Mesenchymal stem cell (in vitro differentiated cells and primary cell): Measurements from ENCODE around the gene OR2T2.
A peak's percentile ranks its signal among the peaks of the same experiment; 100 is the strongest.
"Not testable (repeated sequence)": the region's sequence is repeated elsewhere in the genome, so short reads cannot be mapped to it uniquely, and the experiment has no call there.

Experiments used
- DNase-seq: peaks from one replicate; pipeline ENCODE4 v3.0.0-alpha.2; 2013
- H2AFZ ChIP-seq: one replicate; pipeline ENCODE4 v1.6.1; 2013; ENCODE audit warnings: low read depth, mild to moderate bottlenecking, control low read depth, inconsistent platforms, low read length, moderate library complexity
- H2AK5ac ChIP-seq: 2 replicates; pipeline ENCODE4 v1.6.1; 2013; ENCODE audit warnings: low read length, moderate library complexity, mild to moderate bottlenecking, inconsistent platforms; ENCODE audit not compliant: severe bottlenecking
- H2BK120ac ChIP-seq: one replicate; pipeline ENCODE4 v1.6.1; 2013; ENCODE audit warnings: low read depth, mild to moderate bottlenecking, inconsistent platforms, low read length, moderate library complexity
- H2BK12ac ChIP-seq, 2 experiments: one replicate each; pipeline ENCODE4 v1.6.1; 2013; ENCODE audit warnings: inconsistent platforms in 2 of 2, low read length in 2 of 2, mild to moderate bottlenecking in 2 of 2, moderate library complexity in 2 of 2, control low read depth in 1 of 2
- H2BK15ac ChIP-seq: one replicate; pipeline ENCODE4 v1.6.1; 2013; ENCODE audit warnings: mild to moderate bottlenecking, low read depth, inconsistent platforms; ENCODE audit not compliant: poor library complexity, severe bottlenecking
- H2BK5ac ChIP-seq: 2 replicates; pipeline ENCODE4 v1.6.1; 2013; ENCODE audit warnings: low read depth, mild to moderate bottlenecking, low read length, control low read depth, inconsistent platforms; ENCODE audit not compliant: poor library complexity, severe bottlenecking
- H3K14ac ChIP-seq, 2 experiments: one replicate each; pipeline ENCODE4 v1.6.1; 2013; ENCODE audit warnings: inconsistent platforms in 2 of 2, low read length in 2 of 2, control low read depth in 1 of 2, mild to moderate bottlenecking in 1 of 2, moderate library complexity in 1 of 2
- H3K18ac ChIP-seq, 2 experiments: one replicate each; pipeline ENCODE4 v1.6.1; 2013; ENCODE audit warnings: inconsistent platforms in 2 of 2, low read length in 2 of 2, control low read depth in 1 of 2, low read depth in 1 of 2, mild to moderate bottlenecking in 1 of 2
- H3K23ac ChIP-seq, 2 experiments: one replicate each; pipeline ENCODE4 v1.6.1; 2013; ENCODE audit warnings: inconsistent platforms in 2 of 2, low read length in 2 of 2, mild to moderate bottlenecking in 2 of 2, moderate library complexity in 2 of 2, control low read depth in 1 of 2
- H3K27ac ChIP-seq: 2 replicates; pipeline ENCODE4 v1.5.1; 2013; ENCODE audit warnings: mild to moderate bottlenecking, moderate library complexity, low read length, control low read depth, inconsistent platforms; ENCODE audit not compliant: poor library complexity, severe bottlenecking
- H3K27me3 ChIP-seq, 2 experiments: 2 replicates each; pipeline versions ENCODE4 v1.6.1 to v1.7.0; 2013; ENCODE audit warnings: low read length in 2 of 2, mild to moderate bottlenecking in 2 of 2, moderate library complexity in 2 of 2, control low read depth in 1 of 2, inconsistent platforms in 1 of 2; ENCODE audit not compliant: control insufficient read depth in 1 of 2, insufficient read depth in 1 of 2
- H3K36me3 ChIP-seq, 2 experiments: 2 replicates each; pipeline versions ENCODE4 v1.6.1 to v1.7.0; 2013; ENCODE audit warnings: low read length in 2 of 2, control low read depth in 1 of 2, inconsistent platforms in 1 of 2, low read depth in 1 of 2, mild to moderate bottlenecking in 1 of 2; ENCODE audit not compliant: insufficient read depth in 2 of 2, control insufficient read depth in 1 of 2
- H3K4ac ChIP-seq, 2 experiments: one replicate each; pipeline ENCODE4 v1.6.1; 2013; ENCODE audit warnings: inconsistent platforms in 2 of 2, low read length in 2 of 2, mild to moderate bottlenecking in 2 of 2, moderate library complexity in 2 of 2, control low read depth in 1 of 2, low read depth in 1 of 2
- H3K4me1 ChIP-seq: 2 replicates; pipeline ENCODE4 v1.6.1; 2013; ENCODE audit warnings: low read depth, low read length, control low read depth; ENCODE audit not compliant: control insufficient read depth, insufficient read depth
- H3K4me2 ChIP-seq: 2 replicates; pipeline ENCODE4 v1.6.1; 2013; ENCODE audit warnings: low read length, mild to moderate bottlenecking, inconsistent platforms; ENCODE audit not compliant: poor library complexity, severe bottlenecking
- H3K4me3 ChIP-seq, 2 experiments: 2 replicates each; pipeline versions ENCODE4 v1.5.1 to v1.7.0; 2013; ENCODE audit warnings: low read length in 2 of 2, mild to moderate bottlenecking in 2 of 2, control low read depth in 1 of 2, low read depth in 1 of 2; ENCODE audit not compliant: insufficient read depth in 1 of 2
- H3K79me1 ChIP-seq: replicated peaks from 2 replicates; pipeline ENCODE4 v1.6.1; 2013; ENCODE audit warnings: mild to moderate bottlenecking, control low read depth, low read length, inconsistent platforms; ENCODE audit not compliant: poor library complexity, severe bottlenecking
- H3K9ac ChIP-seq: 2 replicates; pipeline ENCODE4 v1.7.0; 2013; ENCODE audit warnings: mild to moderate bottlenecking, low read length, moderate library complexity
- H3K9me3 ChIP-seq: 2 replicates; pipeline ENCODE4 v1.7.0; 2013; ENCODE audit warnings: mild to moderate bottlenecking, low read length; ENCODE audit not compliant: control insufficient read depth
- H4K8ac ChIP-seq: one replicate; pipeline ENCODE4 v1.6.1; 2013; ENCODE audit warnings: inconsistent platforms, mild to moderate bottlenecking, low read length, moderate library complexity
- H4K91ac ChIP-seq: one replicate; pipeline ENCODE4 v1.6.1; 2013; ENCODE audit warnings: mild to moderate bottlenecking, low read length, inconsistent platforms
- WGBS: methylation state at CpG from one replicate; pipeline ENCODE4 v1.1.7; 2013; ENCODE audit warnings: mixed read lengths; 5-methylcytosine and 5-hydroxymethylcytosine counted together

OR2T2 gene

DNA sequence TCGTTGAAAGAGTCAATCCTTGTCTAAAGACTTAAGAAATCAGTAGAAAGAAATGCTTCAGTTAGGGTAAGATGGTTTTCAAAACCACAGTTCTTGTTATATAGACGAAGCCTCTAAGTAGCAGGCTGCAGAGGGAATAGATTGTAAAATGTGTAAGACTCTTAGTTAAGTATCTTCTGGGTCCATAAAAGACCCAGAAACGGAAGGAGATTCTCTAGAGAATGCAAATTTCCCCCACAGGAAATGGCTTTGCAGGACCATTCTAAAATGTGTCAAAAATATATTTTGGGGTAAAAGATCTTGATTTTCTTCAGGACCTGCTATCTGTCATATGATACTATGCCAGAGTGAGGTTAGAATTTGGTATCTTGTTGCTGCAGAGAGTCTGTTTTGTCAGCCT, 29.2 kb upstream of the OR2T2 start:
- H2BK5ac ChIP-seq, result no peak overlapping the region
- no peak overlapping the region for H3K4me3 ChIP-seq
- H2BK15ac ChIP-seq, result no peak overlapping the region
- H3K27ac ChIP-seq, result no peak overlapping the region
- H2BK120ac ChIP-seq, result no peak overlapping the region
- peaks cover 71% of the 10 kb centered on the region for H3K9me3 ChIP-seq
- WGBS, result 36% methylated on average over 3 of the region's 3 CpGs
- no peak overlapping the region for H4K8ac ChIP-seq
- no peak overlapping the region for H3K23ac ChIP-seq
- DNase-seq, result no peak
- H3K4me1 ChIP-seq, result no peaks in the 10 kb centered on the region
- no peak overlapping the region for H2AK5ac ChIP-seq
- no peak overlapping the region for H3K4me2 ChIP-seq
- H4K91ac ChIP-seq, result no peak overlapping the region
- H3K79me1 ChIP-seq, result no peaks in the 10 kb centered on the region
- H3K9ac ChIP-seq, result no peak overlapping the region
- H3K4ac ChIP-seq, result no peak overlapping the region
- H2AFZ ChIP-seq, result no peak overlapping the region
- no peak overlapping the region for H3K18ac ChIP-seq
- no peak overlapping the region for H2BK12ac ChIP-seq
- H3K27me3 ChIP-seq, result no peaks in the 10 kb centered on the region
- no peaks in the 10 kb centered on the region for H3K36me3 ChIP-seq
- H3K14ac ChIP-seq, result no peak overlapping the region

DNA sequence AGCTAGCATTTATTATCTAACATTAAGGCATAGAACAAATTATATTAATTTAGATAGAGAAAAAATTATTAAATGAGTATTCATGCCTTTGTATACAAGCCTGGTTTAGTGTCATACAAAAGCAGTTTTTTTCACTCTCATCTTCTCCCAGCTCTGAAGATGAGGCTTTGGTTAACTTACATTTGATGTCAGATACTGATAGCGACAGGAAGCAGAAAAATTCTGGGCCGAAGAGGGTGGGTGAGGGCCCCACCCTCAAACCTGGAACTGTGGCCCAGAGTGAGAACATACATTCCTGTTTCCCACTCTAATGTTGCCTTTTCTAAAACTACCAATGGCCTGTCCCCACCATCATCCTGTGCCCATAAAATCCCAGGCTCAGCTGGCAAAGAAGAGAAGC, 27.6 kb upstream of the OR2T2 start:
- H3K27ac ChIP-seq, result no peak overlapping the region
- no peaks in the 10 kb centered on the region for H3K79me1 ChIP-seq
- H3K4me1 ChIP-seq, result no peaks in the 10 kb centered on the region
- no peak overlapping the region for H4K91ac ChIP-seq
- no peak overlapping the region for H3K23ac ChIP-seq
- no peak overlapping the region for H2AK5ac ChIP-seq
- no peak overlapping the region for H4K8ac ChIP-seq
- no peak overlapping the region for H2BK5ac ChIP-seq
- 37% methylated on average over 2 of the region's 2 CpGs for WGBS
- no peak overlapping the region for H3K9ac ChIP-seq
- H2AFZ ChIP-seq, result no peak overlapping the region
- no peaks in the 10 kb centered on the region for H3K27me3 ChIP-seq
- H3K4me3 ChIP-seq, result no peak overlapping the region
- DNase-seq, result no peak
- no peak overlapping the region for H3K14ac ChIP-seq
- H3K4ac ChIP-seq, result no peak overlapping the region
- H3K9me3 ChIP-seq, result peaks cover 56% of the 10 kb centered on the region
- no peak overlapping the region for H2BK120ac ChIP-seq
- no peak overlapping the region for H2BK15ac ChIP-seq
- H2BK12ac ChIP-seq, result no peak overlapping the region
- H3K18ac ChIP-seq, result no peak overlapping the region
- no peak overlapping the region for H3K4me2 ChIP-seq
- no peaks in the 10 kb centered on the region for H3K36me3 ChIP-seq

DNA sequence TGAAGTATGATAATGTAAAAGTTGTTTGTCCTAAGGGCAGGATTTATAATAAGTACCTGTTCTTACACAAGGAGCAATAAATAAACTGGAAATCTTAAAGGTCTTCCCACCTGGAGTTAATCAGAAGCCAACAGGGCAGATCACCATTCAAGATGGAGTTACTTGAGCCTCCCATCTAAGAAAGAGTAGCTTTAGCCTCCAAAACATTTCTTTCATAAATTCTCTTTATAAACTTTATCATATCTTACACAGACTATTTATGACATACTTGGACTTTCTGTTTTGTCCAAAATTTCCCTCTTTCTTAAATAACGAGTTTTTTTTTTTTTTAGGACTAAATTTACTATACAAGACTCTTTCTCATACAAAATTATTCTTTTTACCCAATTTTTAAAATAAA, 24.1 kb upstream of the OR2T2 start:
- Histone ChIP-seq H2AK5ac (no peak overlapping the region), H3K36me3 (no peaks in the 10 kb centered on the region)
- no CpG with 5 or more reads among the region's 1 CpG for WGBS

DNA sequence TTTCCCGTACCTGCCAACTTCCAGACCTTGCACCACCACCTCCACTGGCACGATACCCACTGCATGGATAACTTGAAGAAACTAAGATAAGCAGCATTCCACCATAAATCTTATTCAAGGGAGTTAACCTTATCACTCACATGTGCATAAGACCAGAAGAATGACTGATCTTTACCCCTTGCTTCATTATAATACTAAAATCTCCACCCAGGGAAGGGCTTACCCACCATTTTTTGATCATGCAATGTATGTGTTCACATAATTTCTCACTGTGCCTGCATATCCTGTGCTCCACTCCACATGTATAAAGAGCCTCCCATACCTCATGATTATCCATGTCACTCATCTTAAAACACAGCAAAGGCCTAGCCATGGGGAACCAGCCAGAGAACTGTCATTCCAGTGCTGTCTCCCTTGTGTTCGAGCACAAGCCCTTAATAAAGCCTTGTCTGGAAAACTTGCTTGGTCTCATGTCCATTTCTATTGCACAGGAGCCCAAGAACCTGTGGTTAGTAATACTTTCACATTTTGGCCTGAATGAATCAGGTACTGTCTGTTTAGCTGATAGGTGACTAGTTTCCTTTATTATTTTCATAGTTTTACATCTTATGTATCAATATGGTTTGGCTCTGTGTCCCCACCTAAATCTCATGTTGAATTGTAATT, 17.8 kb upstream of the OR2T2 start:
- not testable (repeated sequence) for H3K9ac ChIP-seq, H4K8ac ChIP-seq, H3K79me1 ChIP-seq, H3K14ac ChIP-seq, H2BK5ac ChIP-seq, H3K27ac ChIP-seq, DNase-seq, H2BK120ac ChIP-seq, H3K4ac ChIP-seq, H2AFZ ChIP-seq, H3K4me1 ChIP-seq, H2AK5ac ChIP-seq, H3K4me2 ChIP-seq, H4K91ac ChIP-seq, H2BK12ac ChIP-seq, H3K18ac ChIP-seq, H3K23ac ChIP-seq, H3K27me3 ChIP-seq, H3K9me3 ChIP-seq, H3K36me3 ChIP-seq, H3K4me3 ChIP-seq, H2BK15ac ChIP-seq
- WGBS, result 55% methylated on average over 2 of the region's 3 CpGs

More for the DNA sequence above, 24.1 kb upstream of the OR2T2 start:
- Histone ChIP-seq H3K27me3 (no peaks in the 10 kb centered on the region), H3K4ac (no peak overlapping the region), H2BK15ac (no peak overlapping the region), H4K8ac (no peak overlapping the region), H4K91ac (no peak overlapping the region), H2AFZ (no peak overlapping the region), H3K14ac (no peak overlapping the region), H3K27ac (no peak overlapping the region), H2BK5ac (peak overlapping the region; percentile 19), H3K4me1 (no peaks in the 10 kb centered on the region), H2BK12ac (no peak overlapping the region), H2BK120ac (no peak overlapping the region), H3K18ac (no peak overlapping the region), H3K9me3 (peaks cover 49% of the 10 kb centered on the region), H3K23ac (no peak overlapping the region), H3K4me2 (no peak overlapping the region), H3K4me3 (no peak overlapping the region), H3K9ac (no peak overlapping the region), H3K79me1 (no peaks in the 10 kb centered on the region)
- DNase-seq, result peak; percentile 22
